H9 (cell line): ENCODE data around the gene GFRA1. TPM values are rescaled to one million over a fixed set of nuclear protein-coding genes. Genes with fewer than 3 reads are reported as not detected.

Experiments used
- DNase-seq: peaks from one replicate; pipeline ENCODE4 v3.0.0-alpha.2; 2017
- H2AFZ ChIP-seq: one replicate; pipeline ENCODE4 v1.6.1; 2013; ENCODE audit warnings: mild to moderate bottlenecking, low read length, control low read depth, moderate library complexity
- H2AK5ac ChIP-seq: 2 replicates; pipeline ENCODE4 v1.6.1; 2013; ENCODE audit warnings: low read length, control low read depth, mixed read lengths; ENCODE audit not compliant: insufficient read length
- H2BK120ac ChIP-seq: one replicate; pipeline ENCODE4 v1.6.1; 2013; ENCODE audit warnings: low read depth, mild to moderate bottlenecking, low read length, control low read depth, inconsistent platforms; ENCODE audit not compliant: poor library complexity, severe bottlenecking
- H2BK12ac ChIP-seq: 2 replicates; pipeline ENCODE4 v1.6.1; 2013; ENCODE audit warnings: low read length, control low read depth, mixed read lengths, low read depth; ENCODE audit not compliant: insufficient read length
- H2BK15ac ChIP-seq: 2 replicates; pipeline ENCODE4 v1.6.1; 2013; ENCODE audit warnings: low read depth, low read length, control low read depth
- H2BK20ac ChIP-seq: one replicate; pipeline ENCODE4 v1.6.1; 2013; ENCODE audit warnings: low read depth, mild to moderate bottlenecking, low read length, control low read depth, inconsistent platforms; ENCODE audit not compliant: poor library complexity, severe bottlenecking
- H2BK5ac ChIP-seq: 2 replicates; pipeline ENCODE4 v1.6.1; 2013; ENCODE audit warnings: low read length, control low read depth, mixed read lengths; ENCODE audit not compliant: insufficient read length
- H3K14ac ChIP-seq: 2 replicates; pipeline ENCODE4 v1.6.1; 2013; ENCODE audit warnings: low read length, control low read depth; ENCODE audit not compliant: insufficient read depth
- H3K18ac ChIP-seq: 2 replicates; pipeline ENCODE4 v1.6.1; 2013; ENCODE audit warnings: low read depth, mild to moderate bottlenecking, mixed read lengths, low read length, control low read depth; ENCODE audit not compliant: insufficient read length
- H3K23ac ChIP-seq: 2 replicates; pipeline ENCODE4 v1.6.1; 2013; ENCODE audit warnings: low read length, control low read depth, mixed read lengths, low read depth; ENCODE audit not compliant: insufficient read length
- H3K23me2 ChIP-seq: 2 replicates; pipeline ENCODE4 v1.6.1; 2013; ENCODE audit warnings: low read depth, mild to moderate bottlenecking, mixed read lengths, low read length, control low read depth; ENCODE audit not compliant: insufficient read length, poor library complexity, severe bottlenecking
- H3K27ac ChIP-seq: 2 replicates; pipeline ENCODE4 v1.5.1; 2013; ENCODE audit warnings: low read length, control low read depth, mixed read lengths, low read depth; ENCODE audit not compliant: insufficient read length
- H3K27me3 ChIP-seq: 2 replicates; pipeline ENCODE4 v1.6.1; 2013; ENCODE audit warnings: low read length, control low read depth, inconsistent platforms; ENCODE audit not compliant: insufficient read depth
- H3K4ac ChIP-seq: 2 replicates; pipeline ENCODE4 v1.6.1; 2013; ENCODE audit warnings: low read depth, mild to moderate bottlenecking, control low read depth, inconsistent platforms, low read length, moderate library complexity
- H3K4me1 ChIP-seq: 2 replicates; pipeline ENCODE4 v1.6.1; 2013; ENCODE audit warnings: low read length, control low read depth, inconsistent platforms; ENCODE audit not compliant: insufficient read depth
- H3K4me2 ChIP-seq: 2 replicates; pipeline ENCODE4 v1.6.1; 2013; ENCODE audit warnings: low read length, control low read depth, mixed read lengths; ENCODE audit not compliant: insufficient read length, insufficient read depth
- H3K56ac ChIP-seq: 2 replicates; pipeline ENCODE4 v1.6.1; 2013; ENCODE audit warnings: low read depth, mild to moderate bottlenecking, mixed read lengths, low read length, control low read depth; ENCODE audit not compliant: insufficient read length
- H3K79me1 ChIP-seq: 2 replicates; pipeline ENCODE4 v1.6.1; 2013; ENCODE audit warnings: low read depth, mild to moderate bottlenecking, moderate library complexity, low read length, control low read depth, inconsistent platforms; ENCODE audit not compliant: insufficient read depth, poor library complexity, severe bottlenecking
- H3K79me2 ChIP-seq: 2 replicates; pipeline ENCODE4 v1.6.1; 2013; ENCODE audit warnings: low read length, control low read depth, inconsistent platforms; ENCODE audit not compliant: insufficient read depth
- H3K9ac ChIP-seq: 2 replicates; pipeline ENCODE4 v1.6.1; 2013; ENCODE audit warnings: low read length, control low read depth, mixed read lengths; ENCODE audit not compliant: insufficient read length; ENCODE audit errors: extremely low read depth
- H3K9me3 ChIP-seq: one replicate; pipeline ENCODE4 v1.6.1; 2013; ENCODE audit warnings: low read depth, low read length, inconsistent platforms; ENCODE audit not compliant: control insufficient read depth
- H3T11ph ChIP-seq: one replicate; pipeline ENCODE4 v1.6.1; 2013; ENCODE audit warnings: mild to moderate bottlenecking, low read length, control low read depth, inconsistent platforms
- H4K20me1 ChIP-seq: one replicate; pipeline ENCODE4 v1.6.1; 2013; ENCODE audit not compliant: control insufficient read depth, insufficient read length, insufficient read depth
- H4K5ac ChIP-seq: 2 replicates; pipeline ENCODE4 v1.6.1; 2013; ENCODE audit warnings: low read depth, mild to moderate bottlenecking, mixed read lengths, low read length, control low read depth; ENCODE audit not compliant: insufficient read length
- H4K8ac ChIP-seq: replicated peaks from 2 replicates; pipeline ENCODE4 v1.6.1; 2013; ENCODE audit warnings: low read length, control low read depth, mixed read lengths, low read depth; ENCODE audit not compliant: insufficient read length
- H4K91ac ChIP-seq: 2 replicates; pipeline ENCODE4 v1.6.1; 2013; ENCODE audit warnings: low read depth, mild to moderate bottlenecking, moderate library complexity, mixed read lengths, low read length, control low read depth; ENCODE audit not compliant: insufficient read length
- H3K27ac Mint-ChIP-seq, 3 experiments: 2 replicates in 2 of 3; 3 replicates in 1 of 3; pipeline ENCODE4 v1.8.0; 2020 to 2021; ENCODE audit warnings: mixed read lengths in 3 of 3, mild to moderate bottlenecking in 1 of 3, moderate library complexity in 1 of 3
- H3K27me3 Mint-ChIP-seq: 2 replicates; pipeline ENCODE4 v1.8.0; 2021; ENCODE audit warnings: low read depth, mild to moderate bottlenecking, moderate library complexity, mixed read lengths
- H3K36me3 Mint-ChIP-seq, 3 experiments: 2 replicates in 2 of 3; 3 replicates in 1 of 3; pipeline ENCODE4 v1.8.0; 2020 to 2021; ENCODE audit warnings: low read depth in 3 of 3, mixed read lengths in 3 of 3; ENCODE audit not compliant: insufficient read depth in 1 of 3
- H3K4me1 Mint-ChIP-seq, 2 experiments: 2 replicates each; pipeline ENCODE4 v1.8.0; 2020; ENCODE audit warnings: mixed read lengths in 2 of 2
- H3K4me3 Mint-ChIP-seq, 2 experiments: 2 replicates in 1 of 2; 3 replicates in 1 of 2; pipeline ENCODE4 v1.8.0; 2020 to 2021; ENCODE audit warnings: mild to moderate bottlenecking in 2 of 2, mixed read lengths in 2 of 2, moderate library complexity in 1 of 2
- H3K9me3 Mint-ChIP-seq, 2 experiments: 2 replicates in 1 of 2; 3 replicates in 1 of 2; pipeline ENCODE4 v1.8.0; 2020; ENCODE audit warnings: mild to moderate bottlenecking in 2 of 2, mixed read lengths in 2 of 2, moderate library complexity in 1 of 2
- WGBS: extraction: QIAGEN DNeasy Blood & Tissue Kit; methylation state at CpG from one replicate; pipeline ENCODE4 v1.1.7; 2013; ENCODE audit warnings: missing lambda C conversion rate, low lambda C conversion rate, mixed read lengths; ENCODE audit not compliant: insufficient read length; ENCODE audit errors: extremely low coverage; 5-methylcytosine and 5-hydroxymethylcytosine counted together
- total RNA-seq: library from RNA; stranded (reverse); gene quantifications from 2 replicates; pipeline ENCODE4 v1.2.1, GENCODE V29; 2021
- TF ChIP-seq, protein P1 (sequence below): fragments of 200-600 bp; sonication (generic); conservative IDR thresholded peaks from 3 replicates; pipeline ENCODE4 v1.8.0; 2021; ENCODE audit warnings: antibody characterized with exemption, mild to moderate bottlenecking

GFRA1 gene
- total RNA-seq, 1 experiment from 2014 or later = 0.24 TPM

DNA sequence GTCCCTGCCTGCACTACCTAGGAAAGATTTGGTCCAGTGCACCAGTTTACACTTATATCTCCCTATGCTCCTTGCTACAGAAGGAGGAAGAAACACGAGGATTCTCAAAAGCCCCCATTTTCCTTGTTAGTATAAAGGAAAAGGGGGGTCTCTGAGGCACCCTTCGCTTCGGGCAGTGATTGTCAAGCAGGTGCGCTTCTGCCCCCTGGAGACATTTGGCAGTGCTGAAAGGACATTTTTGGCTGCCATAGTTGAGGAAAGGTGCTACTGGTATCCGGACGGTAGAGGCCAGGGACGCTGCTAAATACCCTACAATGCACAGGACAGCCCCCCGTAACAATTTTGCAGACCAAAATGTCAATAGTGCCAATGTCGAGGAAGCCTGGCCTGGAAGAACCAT is 193.7 kb downstream of the GFRA1 start:
- Histone ChIP-seq H3K56ac (no peak overlapping the region), H2BK5ac (no peak overlapping the region), H2AFZ (no peak overlapping the region), H2AK5ac (no peak overlapping the region), H3K4ac (no peak overlapping the region), H3K23ac (no peak overlapping the region), H3K79me2 (no peaks in the 10 kb centered on the region), H2BK120ac (no peak overlapping the region), H4K5ac (no peak overlapping the region), H3K4me1 (no peaks in the 10 kb centered on the region), H3K79me1 (no peaks in the 10 kb centered on the region), H3K9me3 (no peaks in the 10 kb centered on the region), H4K20me1 (no peaks in the 10 kb centered on the region), H3T11ph (no peak overlapping the region), H3K18ac (no peak overlapping the region), H4K8ac (no peak overlapping the region), H3K4me2 (no peak overlapping the region), H2BK20ac (no peak overlapping the region), H2BK15ac (no peak overlapping the region), H3K9ac (no peak overlapping the region), H4K91ac (no peak overlapping the region), H3K23me2 (no peaks in the 10 kb centered on the region), H3K27me3 (no peaks in the 10 kb centered on the region), H3K14ac (no peak overlapping the region), H2BK12ac (no peak overlapping the region), H3K27ac (no peak overlapping the region)
- no peaks in the 10 kb centered on the region; the same call in 1 of the 2 replicates for H3K27me3 Mint-ChIP-seq
- H3K9me3 Mint-ChIP-seq = no peaks in the 10 kb centered on the region
- H3K4me1 Mint-ChIP-seq = peaks cover 7 to 13% of the 10 kb centered on the region in 2 experiments
- H3K36me3 Mint-ChIP-seq = no peaks in the 10 kb centered on the region
- WGBS = no CpG with 5 or more reads among the region's 9 CpGs
- no peak overlapping the region for H3K4me3 Mint-ChIP-seq
- no peak overlapping the region; a peak in 1 of 7 replicates for H3K27ac Mint-ChIP-seq
- TF ChIP-seq, protein P1, sequence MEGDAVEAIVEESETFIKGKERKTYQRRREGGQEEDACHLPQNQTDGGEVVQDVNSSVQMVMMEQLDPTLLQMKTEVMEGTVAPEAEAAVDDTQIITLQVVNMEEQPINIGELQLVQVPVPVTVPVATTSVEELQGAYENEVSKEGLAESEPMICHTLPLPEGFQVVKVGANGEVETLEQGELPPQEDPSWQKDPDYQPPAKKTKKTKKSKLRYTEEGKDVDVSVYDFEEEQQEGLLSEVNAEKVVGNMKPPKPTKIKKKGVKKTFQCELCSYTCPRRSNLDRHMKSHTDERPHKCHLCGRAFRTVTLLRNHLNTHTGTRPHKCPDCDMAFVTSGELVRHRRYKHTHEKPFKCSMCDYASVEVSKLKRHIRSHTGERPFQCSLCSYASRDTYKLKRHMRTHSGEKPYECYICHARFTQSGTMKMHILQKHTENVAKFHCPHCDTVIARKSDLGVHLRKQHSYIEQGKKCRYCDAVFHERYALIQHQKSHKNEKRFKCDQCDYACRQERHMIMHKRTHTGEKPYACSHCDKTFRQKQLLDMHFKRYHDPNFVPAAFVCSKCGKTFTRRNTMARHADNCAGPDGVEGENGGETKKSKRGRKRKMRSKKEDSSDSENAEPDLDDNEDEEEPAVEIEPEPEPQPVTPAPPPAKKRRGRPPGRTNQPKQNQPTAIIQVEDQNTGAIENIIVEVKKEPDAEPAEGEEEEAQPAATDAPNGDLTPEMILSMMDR = peak; percentile 39; the same call in 1 of the 3 replicates
- no peak for DNase-seq
